Loucy (cell line): ENCODE results near the gene PLXDC1.

Experiments used
- CTCF ChIP-seq: fragments of 200-600 bp; sonication (generic); conservative IDR thresholded peaks from 2 replicates; pipeline ENCODE4 v1.5.1; 2014; ENCODE audit warnings: mild to moderate bottlenecking, antibody characterized with exemption, low read length
- EZH2phosphoT487 ChIP-seq: fragments of 200-600 bp; IDR thresholded peaks from 2 replicates; pipeline ENCODE4 v1.6.1; 2018; ENCODE audit warnings: antibody characterized with exemption, mild to moderate bottlenecking, moderate library complexity, borderline replicate concordance

GRCh38 chr17:39146273-39146672 lies 5.2 kb downstream of the PLXDC1 start:
- TF ChIP-seq CTCF, result no peak
- TF ChIP-seq EZH2phosphoT487, result no peak
